Anterior cingulate cortex (tissue), 58 donors: ENCODE results near the gene ENPP7.

Experiments
- DNase-seq, 58 donors: peaks; one replicate each; lab custom pipeline; 2025; lab: John Stamatoyannopoulos, UW

ENPP7 gene

DNA sequence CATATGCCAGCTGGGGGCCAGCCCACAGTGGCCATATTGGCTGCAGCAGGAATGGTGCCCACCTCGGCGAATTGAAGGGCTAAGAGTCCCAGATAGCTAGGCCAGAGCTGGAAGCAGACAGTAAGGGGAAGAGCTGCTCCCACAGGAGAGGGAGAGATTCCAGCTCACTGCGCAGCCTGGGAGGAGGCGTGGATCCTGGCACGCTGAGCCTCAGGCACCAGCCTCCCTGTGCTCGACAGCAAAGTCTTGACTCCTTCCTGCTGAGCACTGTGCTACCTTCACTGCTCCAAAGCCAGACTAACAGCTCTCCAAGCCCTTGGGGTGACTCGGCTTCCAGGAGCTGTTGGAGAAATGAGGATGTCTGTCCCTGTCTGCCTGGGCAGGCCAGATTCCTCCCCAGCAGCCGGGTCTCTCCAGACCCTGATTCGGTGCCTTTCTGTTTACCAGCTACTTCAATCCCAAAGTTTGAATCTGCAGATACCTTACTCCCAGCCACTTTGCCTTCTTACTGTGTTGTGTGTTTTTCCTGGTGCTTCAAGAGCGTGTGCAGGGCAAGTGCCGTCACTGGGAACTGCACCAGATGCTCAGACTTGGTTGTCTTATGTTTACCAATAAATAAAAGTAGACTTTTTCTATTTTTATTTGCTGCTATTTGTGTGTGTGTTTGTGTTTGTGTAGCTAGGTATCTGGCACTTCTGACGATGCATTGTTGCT, 56.3 kb downstream of the ENPP7 start:
- no peak for DNase-seq

DNA sequence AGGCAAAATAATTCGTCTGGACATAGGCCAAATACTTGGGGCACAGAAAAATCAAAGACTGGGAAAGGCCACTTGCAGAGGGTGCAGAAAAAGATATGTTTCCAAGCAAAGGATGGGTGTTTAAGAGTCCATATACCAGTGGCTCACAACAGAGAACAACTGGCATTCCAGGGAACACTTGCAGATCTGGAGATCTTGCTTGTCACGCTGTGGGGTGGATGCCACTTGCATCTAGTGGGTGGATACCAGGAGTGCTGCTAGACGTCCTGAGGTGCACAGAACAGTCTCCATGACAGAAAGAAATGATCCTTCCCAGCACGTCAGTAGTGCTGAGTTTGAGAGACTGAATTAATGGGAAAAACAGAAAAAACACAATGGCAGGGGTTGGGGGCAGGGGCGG, 57.7 kb downstream of the ENPP7 start:
- no peak for DNase-seq

DNA sequence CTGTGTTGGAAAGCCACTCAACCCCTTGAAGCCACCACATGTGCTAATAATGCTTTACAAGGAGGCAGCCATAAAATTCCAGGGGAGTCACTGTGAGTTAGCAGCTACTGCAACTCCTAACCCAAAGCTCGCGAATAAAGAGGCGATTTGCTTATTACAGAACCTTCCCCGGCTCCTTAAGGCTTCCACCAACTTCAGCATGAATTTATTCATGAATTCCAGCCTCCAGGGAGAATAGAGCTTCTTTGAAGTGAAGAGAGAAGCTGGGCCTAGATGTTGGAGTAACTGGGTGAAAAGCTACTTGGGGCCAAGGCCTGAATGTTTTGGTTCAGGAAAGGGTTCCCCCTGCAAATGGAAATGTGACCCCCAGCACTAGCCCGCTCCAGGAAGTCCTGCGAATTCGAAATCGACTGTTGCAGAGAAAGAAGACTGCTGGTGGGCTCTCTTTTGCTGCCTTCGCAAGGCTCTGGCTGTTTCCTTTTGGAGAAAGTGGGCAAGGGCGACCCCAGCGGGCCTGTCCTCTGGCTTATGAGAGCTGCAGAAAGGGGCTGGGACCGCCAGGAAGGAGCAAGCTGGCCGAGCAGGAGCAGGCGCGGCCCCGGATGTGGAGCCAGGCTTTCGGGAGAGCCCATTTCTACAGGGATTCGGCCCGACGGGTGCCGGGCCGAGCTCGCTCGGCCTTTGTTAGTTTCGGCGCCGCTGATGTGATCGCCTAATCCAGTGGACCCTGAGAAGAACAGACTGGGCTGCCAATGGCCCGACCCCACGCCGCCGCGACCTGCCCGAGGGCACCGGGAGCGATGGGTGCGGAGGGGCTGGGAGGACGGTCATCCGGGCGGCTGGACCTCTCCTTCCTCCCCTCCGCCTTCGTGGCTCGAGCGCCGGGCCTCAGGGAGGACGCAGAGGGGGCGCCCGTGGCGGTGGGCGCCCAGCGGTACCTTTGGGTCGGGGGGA, 58.5 kb downstream of the ENPP7 start:
- no peak for DNase-seq

DNA sequence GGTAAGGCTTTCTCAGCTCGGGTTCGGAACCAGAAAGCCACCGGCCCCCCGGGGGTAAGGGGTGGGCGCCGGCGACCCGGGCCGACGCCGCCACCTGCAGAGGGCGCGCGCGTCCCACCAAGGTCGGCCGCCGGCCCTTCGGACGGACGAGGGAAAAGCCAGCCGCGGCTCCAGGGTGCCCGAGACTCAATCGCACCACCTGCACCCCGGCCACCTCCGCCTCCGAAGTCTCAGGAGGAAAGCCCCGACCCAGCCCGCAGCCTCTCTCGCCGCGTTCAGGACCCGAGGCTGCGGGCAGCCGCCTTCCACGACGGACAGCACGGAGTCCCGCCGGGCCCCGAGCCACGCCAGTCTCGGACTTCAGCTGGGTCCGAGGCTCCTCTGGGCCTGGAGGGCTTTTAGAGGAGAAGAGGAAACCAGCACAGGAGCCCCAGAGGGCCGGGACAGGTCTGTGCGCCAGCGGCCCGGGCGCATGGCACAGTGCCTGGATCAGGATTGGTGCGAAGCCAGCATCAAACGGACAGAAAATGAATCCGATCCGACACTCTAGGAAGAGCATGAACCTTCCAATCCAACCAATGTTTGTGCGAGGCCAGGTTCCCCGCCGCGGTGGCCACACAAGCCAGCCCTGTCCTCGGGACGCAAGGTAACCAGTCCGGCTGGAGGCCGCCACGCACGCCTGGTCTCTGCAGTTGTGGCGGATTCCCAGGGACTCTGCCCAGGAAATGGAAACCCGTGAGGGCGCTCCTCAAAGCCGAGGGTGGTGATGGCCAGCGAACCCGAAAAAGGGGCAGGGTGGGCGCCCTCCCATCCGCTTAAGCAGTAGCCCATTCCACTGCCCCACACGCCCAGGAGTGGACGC, 59.4 kb downstream of the ENPP7 start:
- peak in 9 of 58 donors; percentile 13 to 39 (median 26) for DNase-seq

DNA sequence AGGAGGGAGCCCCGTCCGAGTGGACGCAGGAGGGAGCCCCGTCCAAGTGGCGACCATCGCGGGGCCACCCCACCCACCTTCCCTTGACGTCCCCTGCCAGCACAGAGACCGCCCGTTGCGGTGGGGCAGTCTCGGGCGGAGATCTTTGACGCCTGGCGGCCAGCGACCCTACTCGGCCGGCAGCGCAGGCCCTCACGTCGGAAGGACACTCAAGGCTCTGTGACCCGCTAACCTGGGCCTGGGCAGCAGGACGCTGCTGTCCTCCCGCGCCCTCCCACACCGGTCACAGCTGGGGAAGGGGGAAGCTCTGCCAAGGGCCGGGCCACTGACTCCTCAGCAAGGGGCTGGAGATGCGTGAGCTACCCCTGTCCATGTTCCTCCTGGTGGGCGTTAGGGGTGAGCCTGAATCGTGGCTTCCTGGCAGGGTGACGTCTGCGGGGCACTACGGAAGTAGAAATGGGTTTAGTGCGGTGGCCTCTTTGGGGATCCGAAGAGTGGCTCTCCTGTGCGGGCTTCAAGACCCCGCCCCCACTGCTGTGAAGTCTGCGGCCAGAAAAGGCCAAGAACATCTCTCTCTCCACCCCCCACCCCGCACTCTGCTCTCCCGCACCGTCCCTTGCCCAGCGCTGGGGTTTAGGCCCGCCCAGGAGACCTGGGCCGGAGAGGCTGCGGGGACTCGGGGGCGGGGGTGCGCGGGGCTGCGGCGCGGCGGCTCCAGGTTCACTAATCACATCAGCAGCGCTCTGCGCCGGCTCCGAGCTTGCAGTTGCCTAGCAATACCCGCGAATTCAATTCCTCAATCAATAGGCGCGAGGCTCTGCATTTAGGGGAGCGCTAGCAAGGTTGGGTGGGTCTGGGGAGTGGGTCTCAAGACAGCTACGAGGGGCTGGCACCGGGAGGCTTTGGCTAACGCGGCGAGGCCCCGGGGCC, 60.3 kb downstream of the ENPP7 start:
- peak in 1 of 58 donors; percentile 8 for DNase-seq

DNA sequence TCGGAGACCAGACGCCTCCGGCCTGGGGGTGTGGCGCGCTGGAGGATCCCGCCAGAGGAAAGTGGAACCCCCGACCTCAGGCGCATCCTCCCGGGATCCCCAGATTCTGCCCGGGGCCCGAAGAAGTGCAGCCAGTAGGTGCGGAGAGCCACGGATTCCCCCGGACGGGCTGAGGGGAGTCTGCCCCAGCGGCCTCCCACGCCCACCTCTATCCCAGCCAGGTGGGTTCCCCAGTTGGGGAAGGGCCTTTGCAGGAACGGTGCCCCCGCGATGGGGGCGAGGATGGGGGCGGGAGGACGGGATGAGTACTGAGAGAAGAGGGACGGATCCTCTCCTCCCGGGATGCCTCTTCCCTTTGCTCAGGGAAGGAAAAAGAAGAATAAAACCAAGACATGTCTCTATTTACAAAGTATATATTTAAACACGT, 61.0 kb downstream of the ENPP7 start:
- no peak for DNase-seq
